Brain microvascular endothelial cell (primary cell): ENCODE results near the gene SBF2.
A peak's percentile ranks its signal among the peaks of the same experiment; 100 is the strongest.

ENCODE experiments used
- DNase-seq: peaks from one replicate; pipeline ENCODE4 v3.0.0-alpha.2; 2020
- H3K27ac ChIP-seq: fragments of 250-450 bp; sonication (Bioruptor Pico); 2 replicates; pipeline ENCODE4 v1.5.1; 2020; ENCODE audit warnings: mild to moderate bottlenecking, moderate library complexity
- H3K27me3 ChIP-seq: fragments of 250-450 bp; sonication (Bioruptor Pico); replicated peaks from 2 replicates; pipeline ENCODE4 v1.5.1; 2020; ENCODE audit warnings: mild to moderate bottlenecking
- H3K36me3 ChIP-seq: fragments of 250-450 bp; sonication (Bioruptor Pico); replicated peaks from 2 replicates; pipeline ENCODE4 v1.5.1; 2020; ENCODE audit warnings: mild to moderate bottlenecking
- H3K4me3 ChIP-seq: 2 replicates; pipeline ENCODE4 v1.5.1; 2011; ENCODE audit warnings: low read depth, mild to moderate bottlenecking, control low read depth, low read length, moderate library complexity
- in situ Hi-C: cut with HindIII; loops from 2 replicates; pipeline ENCODE4 v1.10.0; 2017; ENCODE audit warnings: low sequenced_read_pairs, low pct_ligation_motif_present
- TF ChIP-seq, protein P1 (sequence below): IDR thresholded peaks from 2 replicates; pipeline ENCODE4 v1.5.1; 2011; ENCODE audit warnings: low read depth, mild to moderate bottlenecking, moderate library complexity, low read length, control low read depth, inconsistent platforms; ENCODE audit errors: missing control alignments

SBF2 gene

DNA sequence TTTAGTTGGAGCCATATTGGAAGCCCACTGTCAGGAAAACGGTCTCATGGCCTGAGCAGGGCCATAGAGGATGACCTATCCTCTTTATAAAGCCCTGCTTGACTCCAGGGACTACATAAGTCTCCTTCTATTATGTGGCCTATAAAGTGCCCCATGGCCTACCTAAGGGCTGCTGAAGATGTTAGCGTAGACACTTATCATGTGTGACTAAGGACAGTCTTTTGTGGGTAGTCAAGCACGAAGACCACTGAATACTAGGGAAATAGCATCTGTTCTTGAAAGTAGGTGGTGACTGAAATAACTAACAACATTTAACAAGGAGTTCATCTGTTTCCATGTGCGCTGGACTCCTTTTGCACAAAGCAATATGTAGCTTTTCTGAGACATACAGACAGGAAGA is 513.1 kb downstream of the SBF2 start:
- in situ Hi-C loops, result no loop called here
- Histone ChIP-seq H3K27me3 (no peaks in the 10 kb centered on the region), H3K36me3 (peaks cover 24% of the 10 kb centered on the region), H3K4me3 (no peak overlapping the region), H3K27ac (no peak overlapping the region)
- TF ChIP-seq, protein P1, sequence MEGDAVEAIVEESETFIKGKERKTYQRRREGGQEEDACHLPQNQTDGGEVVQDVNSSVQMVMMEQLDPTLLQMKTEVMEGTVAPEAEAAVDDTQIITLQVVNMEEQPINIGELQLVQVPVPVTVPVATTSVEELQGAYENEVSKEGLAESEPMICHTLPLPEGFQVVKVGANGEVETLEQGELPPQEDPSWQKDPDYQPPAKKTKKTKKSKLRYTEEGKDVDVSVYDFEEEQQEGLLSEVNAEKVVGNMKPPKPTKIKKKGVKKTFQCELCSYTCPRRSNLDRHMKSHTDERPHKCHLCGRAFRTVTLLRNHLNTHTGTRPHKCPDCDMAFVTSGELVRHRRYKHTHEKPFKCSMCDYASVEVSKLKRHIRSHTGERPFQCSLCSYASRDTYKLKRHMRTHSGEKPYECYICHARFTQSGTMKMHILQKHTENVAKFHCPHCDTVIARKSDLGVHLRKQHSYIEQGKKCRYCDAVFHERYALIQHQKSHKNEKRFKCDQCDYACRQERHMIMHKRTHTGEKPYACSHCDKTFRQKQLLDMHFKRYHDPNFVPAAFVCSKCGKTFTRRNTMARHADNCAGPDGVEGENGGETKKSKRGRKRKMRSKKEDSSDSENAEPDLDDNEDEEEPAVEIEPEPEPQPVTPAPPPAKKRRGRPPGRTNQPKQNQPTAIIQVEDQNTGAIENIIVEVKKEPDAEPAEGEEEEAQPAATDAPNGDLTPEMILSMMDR, result no peak
- DNase-seq, result no peak

DNA sequence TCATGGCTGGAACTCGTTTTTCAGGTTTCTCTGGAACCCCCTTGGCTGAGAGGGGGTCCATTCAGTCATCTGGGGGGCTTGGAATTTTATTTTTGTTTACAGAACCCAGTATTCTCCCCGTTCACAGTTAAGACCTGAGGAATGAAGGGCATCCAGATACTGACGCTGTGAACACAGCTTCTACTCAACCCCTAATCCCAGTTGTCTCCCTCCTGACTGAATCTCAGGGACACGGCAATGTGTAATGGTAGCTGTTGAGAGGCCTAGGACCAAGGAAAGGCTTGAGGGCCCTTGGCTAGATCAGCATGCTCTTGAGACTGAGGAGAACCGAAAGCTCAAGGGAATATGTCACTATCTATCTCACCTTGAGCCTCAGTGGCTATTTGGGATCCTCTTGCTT is 516.5 kb downstream of the SBF2 start:
- H3K4me3 ChIP-seq, result no peak overlapping the region
- no peak overlapping the region for H3K27ac ChIP-seq
- in situ Hi-C loops, result no loop called here
- H3K27me3 ChIP-seq, result no peaks in the 10 kb centered on the region
- DNase-seq, result no peak
- TF ChIP-seq, protein P1, result no peak
- H3K36me3 ChIP-seq, result peaks cover 18% of the 10 kb centered on the region

DNA sequence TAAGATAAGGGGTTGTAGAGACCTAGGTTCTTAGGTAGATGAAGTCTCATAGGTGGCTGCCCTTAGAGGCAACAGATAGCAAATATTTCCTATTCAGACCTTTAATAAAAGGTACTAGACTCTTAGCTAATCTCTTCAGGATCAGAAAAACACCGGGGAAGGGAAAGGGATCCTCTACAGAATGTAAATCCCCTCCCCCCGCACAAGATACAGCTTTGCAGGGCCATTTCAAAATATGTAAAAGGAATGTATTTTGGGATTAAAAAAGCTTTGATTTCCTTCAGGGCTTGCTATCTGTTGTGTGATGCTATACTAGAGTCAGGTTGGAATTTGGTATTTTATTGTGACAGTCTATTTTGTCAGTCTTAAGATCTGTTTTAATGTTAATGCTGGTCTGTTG is 517.0 kb downstream of the SBF2 start:
- H3K36me3 ChIP-seq, result peaks cover 18% of the 10 kb centered on the region
- TF ChIP-seq, protein P1, result no peak
- H3K27ac ChIP-seq, result no peak overlapping the region
- no peak overlapping the region for H3K4me3 ChIP-seq
- H3K27me3 ChIP-seq, result no peaks in the 10 kb centered on the region
- DNase-seq, result no peak
- in situ Hi-C loops, result no loop called here

DNA sequence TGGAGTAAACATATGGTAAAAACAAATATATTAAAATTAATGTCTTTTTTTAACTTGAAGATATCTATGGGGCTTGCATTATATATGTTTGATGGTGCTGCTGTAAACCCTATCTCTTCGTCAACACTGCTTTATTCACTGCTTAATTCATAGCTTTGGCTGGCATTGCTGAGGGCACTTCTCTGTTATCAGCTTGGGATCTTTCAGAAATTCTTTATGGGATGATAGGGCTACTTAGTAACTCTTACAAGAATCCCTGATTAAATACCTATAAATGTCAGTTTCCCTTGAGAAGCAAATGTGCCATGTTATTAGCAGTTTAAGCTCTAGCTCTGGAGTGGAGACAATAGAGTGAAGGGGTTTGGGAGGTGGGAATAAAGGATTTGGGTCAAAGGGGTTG is 517.8 kb downstream of the SBF2 start:
- no peak for DNase-seq
- in situ Hi-C loops, result no loop called here
- Histone ChIP-seq H3K36me3 (peaks cover 15% of the 10 kb centered on the region), H3K4me3 (no peak overlapping the region), H3K27me3 (no peaks in the 10 kb centered on the region), H3K27ac (no peak overlapping the region)
- TF ChIP-seq, protein P1, result no peak

DNA sequence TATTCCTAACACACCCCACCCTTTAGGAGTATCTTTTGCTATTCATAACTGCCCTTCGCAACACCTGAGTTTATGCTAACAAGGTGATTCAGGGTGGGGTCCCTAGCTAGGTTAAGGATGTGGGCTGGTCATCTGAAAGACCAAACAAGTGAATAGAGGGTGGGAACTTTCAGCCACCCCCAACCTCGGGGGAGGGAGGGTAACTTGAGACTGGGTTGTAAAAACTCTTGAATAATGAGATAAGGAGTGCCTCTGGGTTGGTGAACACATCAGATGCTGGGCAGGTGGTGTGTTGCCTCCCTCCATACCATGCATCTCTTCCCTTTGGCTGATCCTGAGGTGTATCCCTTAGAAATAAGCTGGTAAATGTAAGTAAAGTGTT is 518.6 kb downstream of the SBF2 start:
- H3K36me3 ChIP-seq, result peaks cover 7% of the 10 kb centered on the region
- H3K4me3 ChIP-seq, result no peak overlapping the region
- peak overlapping the region; percentile 9 for H3K27ac ChIP-seq
- in situ Hi-C loops, result no loop called here
- H3K27me3 ChIP-seq, result no peaks in the 10 kb centered on the region
- no peak for DNase-seq
- TF ChIP-seq, protein P1, result no peak

DNA sequence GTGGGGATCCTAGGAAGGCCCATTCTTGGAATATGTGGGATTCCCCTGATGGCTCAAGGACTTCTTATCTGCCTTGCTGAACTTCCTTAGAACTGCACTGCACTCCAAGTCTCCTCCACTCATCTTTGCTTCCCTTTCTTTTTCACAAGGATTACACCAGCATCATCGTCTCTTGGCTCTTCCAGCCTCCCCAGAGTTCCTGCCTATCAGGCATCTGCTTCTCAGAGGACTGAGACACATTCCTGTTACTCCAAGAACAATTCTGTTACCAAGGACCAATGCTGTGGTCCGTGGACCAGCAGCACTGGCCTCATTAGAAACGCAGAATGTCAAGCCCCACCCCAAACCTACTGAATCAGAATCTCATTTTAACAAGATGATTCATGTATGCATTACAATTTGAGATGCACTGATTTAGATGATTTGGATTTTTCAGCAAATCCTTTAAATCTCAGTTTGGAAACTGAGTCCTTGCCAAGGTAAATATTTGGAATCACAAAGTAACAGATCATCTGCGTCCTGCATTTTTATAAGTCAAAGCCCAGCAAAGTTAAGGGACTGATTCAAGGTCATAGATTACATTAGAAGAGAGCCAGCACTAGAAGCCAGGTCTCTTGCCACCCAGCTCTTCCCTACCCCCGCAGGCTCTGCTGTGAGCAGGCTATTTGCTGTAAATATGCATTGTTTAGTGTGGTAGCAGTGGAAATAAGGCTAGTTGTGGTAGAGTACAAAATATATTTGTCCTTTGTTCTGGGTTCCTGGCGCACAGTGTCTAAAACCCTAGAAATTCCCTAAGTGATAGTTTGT is 519.2 kb downstream of the SBF2 start:
- H3K4me3 ChIP-seq, result no peak overlapping the region
- in situ Hi-C loops, result no loop called here
- H3K27me3 ChIP-seq, result no peaks in the 10 kb centered on the region
- H3K27ac ChIP-seq, result peak overlapping the region; percentile 9
- peaks cover 4% of the 10 kb centered on the region for H3K36me3 ChIP-seq
- peak; percentile 90 for DNase-seq
- TF ChIP-seq, protein P1, result no peak
